MM.1S (cell line): ENCODE data around the gene PRR18.
"Not testable (repeated sequence)": the region's sequence is repeated elsewhere in the genome, so short reads cannot be mapped to it uniquely, and the experiment has no call there.

ENCODE experiments used
- DNase-seq: peaks from one replicate; pipeline ENCODE4 v3.0.0-alpha.2; 2015
- H2AFZ ChIP-seq: fragments of 300-600 bp; sonication (generic); 2 replicates; pipeline ENCODE4 v1.6.0; 2016; ENCODE audit warnings: antibody characterized with exemption, low read length
- H3F3A ChIP-seq: fragments of 300-600 bp; sonication (generic); 2 replicates; pipeline ENCODE4 v1.6.1; 2016; ENCODE audit warnings: mild to moderate bottlenecking, antibody characterized with exemption, low read length, moderate library complexity, mixed read lengths; ENCODE audit not compliant: insufficient read depth
- H3K27ac ChIP-seq: fragments of 300-600 bp; sonication (generic); 2 replicates; pipeline ENCODE4 v1.5.1; 2016; ENCODE audit warnings: mild to moderate bottlenecking, low read length
- H3K27me3 ChIP-seq: fragments of 300-600 bp; sonication (generic); replicated peaks from 2 replicates; pipeline ENCODE4 v1.6.0; 2016; ENCODE audit warnings: low read length; ENCODE audit not compliant: insufficient read depth
- H3K36me3 ChIP-seq: fragments of 300-600 bp; sonication (generic); replicated peaks from 2 replicates; pipeline ENCODE4 v1.6.1; 2016; ENCODE audit warnings: mild to moderate bottlenecking, low read length, mixed read lengths; ENCODE audit not compliant: insufficient read depth
- H3K4me1 ChIP-seq: fragments of 300-600 bp; sonication (generic); 2 replicates; pipeline ENCODE4 v1.6.1; 2016; ENCODE audit warnings: low read length, mixed read lengths
- H3K4me2 ChIP-seq: fragments of 300-600 bp; sonication (generic); 2 replicates; pipeline ENCODE4 v1.6.0; 2016; ENCODE audit warnings: low read depth, low read length
- H3K4me3 ChIP-seq: fragments of 300-600 bp; sonication (generic); 2 replicates; pipeline ENCODE4 v1.5.1; 2016; ENCODE audit warnings: low read length, mixed read lengths
- H3K79me2 ChIP-seq: fragments of 300-600 bp; sonication (generic); 2 replicates; pipeline ENCODE4 v1.6.1; 2016; ENCODE audit warnings: mixed run types, low read length, mixed read lengths
- H3K9ac ChIP-seq: fragments of 300-600 bp; sonication (generic); 2 replicates; pipeline ENCODE4 v1.6.1; 2016; ENCODE audit warnings: low read length, mixed read lengths
- H3K9me2 ChIP-seq: fragments of 300-600 bp; sonication (generic); replicated peaks from 2 replicates; pipeline ENCODE4 v1.6.1; 2016; ENCODE audit warnings: mild to moderate bottlenecking, low read length, mixed read lengths; ENCODE audit not compliant: insufficient read depth
- H3K9me3 ChIP-seq: fragments of 300-600 bp; sonication (generic); replicated peaks from 2 replicates; pipeline ENCODE4 v1.6.1; 2016; ENCODE audit warnings: mild to moderate bottlenecking, low read length, mixed read lengths; ENCODE audit not compliant: insufficient read depth
- H4K20me1 ChIP-seq: fragments of 300-600 bp; sonication (generic); 2 replicates; pipeline ENCODE4 v1.6.1; 2016; ENCODE audit warnings: mild to moderate bottlenecking, low read length, moderate library complexity, mixed read lengths; ENCODE audit not compliant: insufficient read depth
- EZH2 ChIP-seq: fragments of 300-600 bp; sonication (generic); optimal IDR thresholded peaks from 2 replicates; pipeline ENCODE3; 2017; ENCODE audit warnings: low read depth, mild to moderate bottlenecking, antibody characterized with exemption, low read length, mixed read lengths
- EZH2phosphoT487 ChIP-seq: fragments of 300-600 bp; sonication (generic); IDR thresholded peaks from 2 replicates; pipeline ENCODE4 v1.6.1; 2018; ENCODE audit warnings: antibody characterized with exemption, low read length
- TF ChIP-seq, protein P1 (sequence below): fragments of 300-600 bp; sonication (generic); IDR thresholded peaks from 2 replicates; pipeline ENCODE4 v1.5.1; 2016; ENCODE audit warnings: antibody characterized with exemption, low read length, mixed read lengths

Gene PRR18

DNA sequence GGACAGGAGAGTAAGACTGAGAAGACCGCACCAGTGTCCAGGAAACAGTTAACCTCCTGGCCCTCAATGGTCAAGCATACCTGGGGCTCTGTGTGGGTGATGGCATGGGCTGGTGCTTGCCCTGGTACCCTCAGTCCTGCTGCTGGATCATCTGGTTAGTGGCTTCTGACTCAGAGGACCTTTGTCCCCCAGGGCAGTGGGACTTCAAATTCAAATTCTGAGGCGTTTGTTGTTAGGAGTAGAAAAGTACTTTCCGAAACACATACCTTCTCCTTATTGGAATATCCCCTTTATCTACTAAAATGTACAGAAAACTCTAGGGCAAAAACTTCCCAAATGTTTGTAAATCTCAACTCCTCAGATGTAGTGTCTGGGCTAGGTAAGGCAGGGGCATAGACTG lies 38.3 kb upstream of the PRR18 start:
- Histone ChIP-seq H3K79me2 (peaks cover 9% of the 10 kb centered on the region), H3K27ac (no peak overlapping the region), H3K36me3 (no peaks in the 10 kb centered on the region), H2AFZ (no peak overlapping the region), H3K9me3 (no peaks in the 10 kb centered on the region), H3K27me3 (no peaks in the 10 kb centered on the region), H3K4me1 (no peaks in the 10 kb centered on the region), H3K4me3 (no peak overlapping the region), H3K4me2 (no peak overlapping the region), H3F3A (peaks cover 6% of the 10 kb centered on the region; the same call in 1 of the 2 replicates), H3K9ac (no peak overlapping the region), H4K20me1 (no peaks in the 10 kb centered on the region), H3K9me2 (no peaks in the 10 kb centered on the region)
- TF ChIP-seq EZH2: no peak
- TF ChIP-seq, protein P1, sequence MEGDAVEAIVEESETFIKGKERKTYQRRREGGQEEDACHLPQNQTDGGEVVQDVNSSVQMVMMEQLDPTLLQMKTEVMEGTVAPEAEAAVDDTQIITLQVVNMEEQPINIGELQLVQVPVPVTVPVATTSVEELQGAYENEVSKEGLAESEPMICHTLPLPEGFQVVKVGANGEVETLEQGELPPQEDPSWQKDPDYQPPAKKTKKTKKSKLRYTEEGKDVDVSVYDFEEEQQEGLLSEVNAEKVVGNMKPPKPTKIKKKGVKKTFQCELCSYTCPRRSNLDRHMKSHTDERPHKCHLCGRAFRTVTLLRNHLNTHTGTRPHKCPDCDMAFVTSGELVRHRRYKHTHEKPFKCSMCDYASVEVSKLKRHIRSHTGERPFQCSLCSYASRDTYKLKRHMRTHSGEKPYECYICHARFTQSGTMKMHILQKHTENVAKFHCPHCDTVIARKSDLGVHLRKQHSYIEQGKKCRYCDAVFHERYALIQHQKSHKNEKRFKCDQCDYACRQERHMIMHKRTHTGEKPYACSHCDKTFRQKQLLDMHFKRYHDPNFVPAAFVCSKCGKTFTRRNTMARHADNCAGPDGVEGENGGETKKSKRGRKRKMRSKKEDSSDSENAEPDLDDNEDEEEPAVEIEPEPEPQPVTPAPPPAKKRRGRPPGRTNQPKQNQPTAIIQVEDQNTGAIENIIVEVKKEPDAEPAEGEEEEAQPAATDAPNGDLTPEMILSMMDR: no peak
- no peak for TF ChIP-seq EZH2phosphoT487
- DNase-seq: no peak

DNA sequence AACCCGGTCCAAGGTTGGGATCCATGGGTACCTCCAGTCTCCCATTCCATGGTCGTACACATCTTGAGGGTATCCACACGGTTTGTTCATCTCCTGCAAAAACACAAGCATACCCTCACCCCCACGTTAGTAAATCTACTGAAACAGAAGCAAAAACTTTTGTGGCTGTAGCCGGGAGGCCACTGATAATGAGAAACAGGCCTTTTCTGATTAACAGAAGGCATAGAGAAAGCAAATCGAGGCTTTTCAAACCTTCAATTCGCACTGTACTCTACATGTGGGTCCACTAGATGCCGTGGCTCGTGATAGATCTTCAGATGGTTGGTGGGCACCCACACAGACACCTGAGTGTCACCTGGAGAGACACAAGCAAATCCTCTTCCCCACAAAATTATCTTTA lies 37.5 kb upstream of the PRR18 start:
- not testable (repeated sequence) for H2AFZ ChIP-seq, H3K4me3 ChIP-seq, H3K4me1 ChIP-seq

DNA sequence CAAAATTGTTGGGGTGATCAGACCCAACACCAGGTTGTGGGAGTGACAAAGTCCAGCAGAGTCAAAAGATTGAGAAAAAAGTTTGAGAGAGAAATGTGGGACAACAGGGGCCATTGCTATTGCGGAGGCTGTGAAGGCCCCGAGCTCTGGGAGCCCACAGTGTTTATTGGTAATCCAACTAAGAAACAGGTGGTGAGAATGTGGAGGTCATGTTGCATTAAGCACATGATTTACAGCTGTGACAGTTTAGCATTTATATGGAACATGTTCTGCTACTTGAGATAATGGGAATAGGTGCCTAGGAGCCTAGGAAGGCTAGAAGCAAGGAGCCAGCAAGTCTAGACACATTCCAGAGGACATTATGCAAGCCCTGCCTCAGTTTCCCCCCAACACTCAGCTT lies 36.7 kb upstream of the PRR18 start:
- not testable (repeated sequence) for H3K36me3 ChIP-seq, H3K4me3 ChIP-seq, H3K4me2 ChIP-seq, H3K27ac ChIP-seq, H3K27me3 ChIP-seq, H3K9ac ChIP-seq, H3K9me3 ChIP-seq, H3K4me1 ChIP-seq, H3F3A ChIP-seq, H2AFZ ChIP-seq, H3K9me2 ChIP-seq, DNase-seq, H4K20me1 ChIP-seq
- H3K79me2 ChIP-seq: peaks cover 22% of the 10 kb centered on the region

More for the DNA sequence above, 37.5 kb upstream of the PRR18 start:
- not testable (repeated sequence) for DNase-seq, H3K9ac ChIP-seq, H3K9me2 ChIP-seq, H4K20me1 ChIP-seq, H3F3A ChIP-seq, H3K4me2 ChIP-seq, H3K36me3 ChIP-seq, H3K9me3 ChIP-seq, H3K27me3 ChIP-seq, H3K27ac ChIP-seq
- H3K79me2 ChIP-seq: peaks cover 14% of the 10 kb centered on the region

DNA sequence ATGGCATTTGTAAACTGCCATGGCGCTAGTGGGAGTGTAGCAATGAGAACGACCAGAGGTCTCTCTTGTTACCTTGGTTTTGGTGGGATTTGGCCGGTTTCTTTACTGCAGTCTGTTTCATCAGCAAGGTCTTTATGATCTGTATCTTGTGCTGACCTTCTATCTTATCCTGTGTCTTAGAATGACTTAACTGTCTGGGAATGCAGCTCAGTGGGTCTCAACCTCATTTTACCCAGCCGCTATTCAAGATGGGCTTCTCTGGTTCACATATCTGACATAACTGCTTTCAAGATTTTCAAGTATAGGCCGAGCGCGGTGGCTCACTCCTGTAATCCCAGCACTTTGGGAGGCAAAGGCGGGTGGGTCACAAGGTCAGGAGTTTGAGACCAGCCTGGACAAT lies 36.0 kb upstream of the PRR18 start:
- Histone ChIP-seq H3K9me3 (no peaks in the 10 kb centered on the region), H3K9ac (no peak overlapping the region), H3K4me3 (no peak overlapping the region), H4K20me1 (no peaks in the 10 kb centered on the region), H3F3A (peaks cover 6% of the 10 kb centered on the region; the same call in 1 of the 2 replicates), H3K79me2 (peaks cover 28% of the 10 kb centered on the region), H3K27me3 (no peaks in the 10 kb centered on the region), H3K4me1 (no peaks in the 10 kb centered on the region), H3K4me2 (no peak overlapping the region), H3K27ac (no peak overlapping the region), H3K36me3 (no peaks in the 10 kb centered on the region), H2AFZ (no peak overlapping the region), H3K9me2 (no peaks in the 10 kb centered on the region)
- DNase-seq: no peak
- TF ChIP-seq, protein P1: no peak
- no peak for TF ChIP-seq EZH2phosphoT487
- TF ChIP-seq EZH2: no peak
